K562 (cell line): ENCODE measurements around the gene TMEM107. TPM values are rescaled to one million over a fixed set of nuclear protein-coding genes. Genes with fewer than 3 reads are reported as not detected.

ENCODE experiments used
- CREM ChIP-seq: IDR thresholded peaks from 2 replicates; pipeline ENCODE4 v1.6.1; 2014; ENCODE audit warnings: antibody characterized with exemption, low read depth
- EP300 ChIP-seq: IDR thresholded peaks from 2 replicates; pipeline ENCODE4 v1.6.1; 2012; ENCODE audit warnings: low read length, improper control_type of control experiment
- NFXL1 ChIP-seq: fragments of 450-650 bp; formaldehyde crosslinking; IDR thresholded peaks from 2 replicates; pipeline ENCODE4 v1.4.0; 2021; ENCODE audit warnings: mild to moderate bottlenecking
- NFYB ChIP-seq: IDR thresholded peaks from 2 replicates; pipeline ENCODE4 v1.6.1; 2011; ENCODE audit warnings: mild to moderate bottlenecking, moderate library complexity; ENCODE audit not compliant: insufficient read length; ENCODE audit errors: extremely low read depth
- POLR2G ChIP-seq: fragments of 200-400 bp; formaldehyde crosslinking; IDR thresholded peaks from 2 replicates; pipeline ENCODE4 v1.6.1; 2017; ENCODE audit warnings: low read depth, mild to moderate bottlenecking, antibody characterized with exemption, low read length, moderate library complexity
- ZFPM2 ChIP-seq: fragments of 250-450 bp; sonication (Bioruptor Pico); IDR thresholded peaks from 2 replicates; pipeline ENCODE4 v1.5.1; 2022; ENCODE audit warnings: mild to moderate bottlenecking
- ZNF551 ChIP-seq: fragments of 250-450 bp; sonication (Bioruptor Pico); IDR thresholded peaks from 2 replicates; pipeline ENCODE4 v1.5.0; 2021; ENCODE audit warnings: mild to moderate bottlenecking, moderate library complexity
- polyA plus RNA-seq, 8 experiments: library from polyadenylated mRNA; depleted of rRNA in 4 of 8; stranded (reverse) in 5 of 8; unstranded in 3 of 8; fragments of >200 nt; fragmentation: Nextera tagmentation in 2 of 8; fragmentation: Illumina TruSeq in 1 of 8; extraction: Ambion mirVana in 2 of 8; extraction: Trizol in 1 of 8; gene quantifications; 2 replicates each; pipeline versions ENCODE4 v1.2.1 to v1.2.3, GENCODE V29; 2011 to 2014; ENCODE audit warnings: inconsistent platforms in 1 of 8, missing spikeins in 1 of 8
- total RNA-seq, 7 experiments: library from RNA; depleted of rRNA in 6 of 7; stranded (reverse); fragments of >200 nt in 6 of 7; fragmentation: Illumina TruSeq in 2 of 7; extraction: Trizol in 2 of 7; gene quantifications; 2 replicates each; pipeline versions ENCODE4 v1.2.1 to v1.2.3, GENCODE V29; 2011 to 2021; ENCODE audit warnings: low replicate concordance in 1 of 7
- TF ChIP-seq, protein P1 (sequence below): conservative IDR thresholded peaks from 2 replicates; pipeline ENCODE4 v1.6.1; 2011; ENCODE audit warnings: low read depth, mild to moderate bottlenecking, low read length; ENCODE audit not compliant: control insufficient read depth
- TF ChIP-seq, protein P2 (sequence below): IDR thresholded peaks from 3 replicates; pipeline ENCODE4 v1.6.1; 2011; ENCODE audit warnings: borderline replicate concordance, mild to moderate bottlenecking; ENCODE audit not compliant: insufficient read length, insufficient read depth
- TF ChIP-seq, protein P3 (sequence below): sonication (generic); formaldehyde crosslinking; IDR thresholded peaks from 2 replicates; pipeline ENCODE4 v1.8.0; 2022; ENCODE audit warnings: mild to moderate bottlenecking, missing genetic modification reagents
- TF ChIP-seq, protein P4 (sequence below): fragments of 200-800 bp; sonication (Bioruptor generic); IDR thresholded peaks from 2 replicates; pipeline ENCODE4 v1.6.1; 2017; ENCODE audit warnings: missing genetic modification characterization, missing compliant biosample characterization
- TF ChIP-seq, protein P5 (sequence below), 2 experiments: fragments of 450-650 bp; IDR thresholded peaks; 2 replicates each; pipeline ENCODE4 v1.6.1; 2016; ENCODE audit warnings: mild to moderate bottlenecking in 2 of 2, borderline replicate concordance in 1 of 2, low read depth in 1 of 2, moderate library complexity in 1 of 2

TMEM107 gene
- total and polyA plus RNA-seq, 9 of the 15 experiments (the other 6 are each of a cell fraction or from before 2014, with no cell fraction given) = 7.1 to 26.2 (median 16.9) TPM

DNA sequence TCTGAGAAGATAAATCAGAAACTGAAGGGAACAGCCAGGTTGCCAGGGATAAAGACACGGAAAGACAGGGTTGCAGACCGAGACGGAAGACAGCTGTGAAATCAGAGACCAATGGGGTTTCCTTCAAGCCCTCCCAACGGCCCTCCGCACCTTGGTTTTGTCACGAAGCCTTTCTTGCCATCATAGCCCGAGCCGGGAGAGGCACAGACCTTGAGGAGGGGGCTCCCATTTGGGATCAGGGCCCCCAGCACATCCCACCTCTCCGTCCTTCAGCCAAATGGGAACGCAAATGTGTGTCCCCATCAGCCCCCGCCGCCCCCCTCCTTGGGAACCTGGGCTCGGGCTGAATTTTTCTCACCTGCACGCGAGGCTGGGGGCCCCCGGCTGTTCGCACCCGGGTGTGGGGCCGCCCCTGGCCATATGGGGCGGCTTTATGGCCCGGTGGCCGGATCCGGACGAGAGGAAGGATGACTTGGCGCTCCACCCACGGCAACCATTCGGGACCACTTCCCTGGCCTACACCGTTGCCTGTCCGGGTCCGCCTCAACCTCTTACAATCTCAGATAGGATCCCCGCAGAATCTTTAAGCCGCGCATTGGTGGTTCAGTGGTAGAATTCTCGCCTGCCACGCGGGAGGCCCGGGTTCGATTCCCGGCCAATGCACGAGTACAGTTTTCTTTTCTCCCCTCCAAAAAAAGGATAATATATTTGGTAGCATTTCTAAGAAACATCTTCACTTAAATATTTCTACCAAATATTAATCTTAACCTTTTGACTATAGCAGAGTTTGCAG lies 50.8 kb downstream of the TMEM107 start (continued):
- TF ChIP-seq EP300 = peak; percentile 51
- TF ChIP-seq, protein P1, sequence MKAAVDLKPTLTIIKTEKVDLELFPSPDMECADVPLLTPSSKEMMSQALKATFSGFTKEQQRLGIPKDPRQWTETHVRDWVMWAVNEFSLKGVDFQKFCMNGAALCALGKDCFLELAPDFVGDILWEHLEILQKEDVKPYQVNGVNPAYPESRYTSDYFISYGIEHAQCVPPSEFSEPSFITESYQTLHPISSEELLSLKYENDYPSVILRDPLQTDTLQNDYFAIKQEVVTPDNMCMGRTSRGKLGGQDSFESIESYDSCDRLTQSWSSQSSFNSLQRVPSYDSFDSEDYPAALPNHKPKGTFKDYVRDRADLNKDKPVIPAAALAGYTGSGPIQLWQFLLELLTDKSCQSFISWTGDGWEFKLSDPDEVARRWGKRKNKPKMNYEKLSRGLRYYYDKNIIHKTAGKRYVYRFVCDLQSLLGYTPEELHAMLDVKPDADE = 0 out of 2 replicates have a peak, but pooled peaks have one; percentile 57
- TF ChIP-seq, protein P2, sequence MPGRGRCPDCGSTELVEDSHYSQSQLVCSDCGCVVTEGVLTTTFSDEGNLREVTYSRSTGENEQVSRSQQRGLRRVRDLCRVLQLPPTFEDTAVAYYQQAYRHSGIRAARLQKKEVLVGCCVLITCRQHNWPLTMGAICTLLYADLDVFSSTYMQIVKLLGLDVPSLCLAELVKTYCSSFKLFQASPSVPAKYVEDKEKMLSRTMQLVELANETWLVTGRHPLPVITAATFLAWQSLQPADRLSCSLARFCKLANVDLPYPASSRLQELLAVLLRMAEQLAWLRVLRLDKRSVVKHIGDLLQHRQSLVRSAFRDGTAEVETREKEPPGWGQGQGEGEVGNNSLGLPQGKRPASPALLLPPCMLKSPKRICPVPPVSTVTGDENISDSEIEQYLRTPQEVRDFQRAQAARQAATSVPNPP = no peak
- TF ChIP-seq, protein P3, sequence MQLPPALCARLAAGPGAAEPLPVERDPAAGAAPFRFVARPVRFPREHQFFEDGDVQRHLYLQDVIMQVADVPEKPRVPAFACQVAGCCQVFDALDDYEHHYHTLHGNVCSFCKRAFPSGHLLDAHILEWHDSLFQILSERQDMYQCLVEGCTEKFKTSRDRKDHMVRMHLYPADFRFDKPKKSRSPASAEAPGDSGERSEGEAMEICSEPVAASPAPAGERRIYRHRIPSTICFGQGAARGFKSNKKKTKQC (CRISPR knock-in tag) = no peak
- TF ChIP-seq, protein P4, sequence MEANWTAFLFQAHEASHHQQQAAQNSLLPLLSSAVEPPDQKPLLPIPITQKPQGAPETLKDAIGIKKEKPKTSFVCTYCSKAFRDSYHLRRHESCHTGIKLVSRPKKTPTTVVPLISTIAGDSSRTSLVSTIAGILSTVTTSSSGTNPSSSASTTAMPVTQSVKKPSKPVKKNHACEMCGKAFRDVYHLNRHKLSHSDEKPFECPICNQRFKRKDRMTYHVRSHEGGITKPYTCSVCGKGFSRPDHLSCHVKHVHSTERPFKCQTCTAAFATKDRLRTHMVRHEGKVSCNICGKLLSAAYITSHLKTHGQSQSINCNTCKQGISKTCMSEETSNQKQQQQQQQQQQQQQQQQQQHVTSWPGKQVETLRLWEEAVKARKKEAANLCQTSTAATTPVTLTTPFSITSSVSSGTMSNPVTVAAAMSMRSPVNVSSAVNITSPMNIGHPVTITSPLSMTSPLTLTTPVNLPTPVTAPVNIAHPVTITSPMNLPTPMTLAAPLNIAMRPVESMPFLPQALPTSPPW (CRISPR knock-in tag) = peak; percentile 54
- TF ChIP-seq POLR2G = peak; percentile 72
- TF ChIP-seq, protein P5, sequence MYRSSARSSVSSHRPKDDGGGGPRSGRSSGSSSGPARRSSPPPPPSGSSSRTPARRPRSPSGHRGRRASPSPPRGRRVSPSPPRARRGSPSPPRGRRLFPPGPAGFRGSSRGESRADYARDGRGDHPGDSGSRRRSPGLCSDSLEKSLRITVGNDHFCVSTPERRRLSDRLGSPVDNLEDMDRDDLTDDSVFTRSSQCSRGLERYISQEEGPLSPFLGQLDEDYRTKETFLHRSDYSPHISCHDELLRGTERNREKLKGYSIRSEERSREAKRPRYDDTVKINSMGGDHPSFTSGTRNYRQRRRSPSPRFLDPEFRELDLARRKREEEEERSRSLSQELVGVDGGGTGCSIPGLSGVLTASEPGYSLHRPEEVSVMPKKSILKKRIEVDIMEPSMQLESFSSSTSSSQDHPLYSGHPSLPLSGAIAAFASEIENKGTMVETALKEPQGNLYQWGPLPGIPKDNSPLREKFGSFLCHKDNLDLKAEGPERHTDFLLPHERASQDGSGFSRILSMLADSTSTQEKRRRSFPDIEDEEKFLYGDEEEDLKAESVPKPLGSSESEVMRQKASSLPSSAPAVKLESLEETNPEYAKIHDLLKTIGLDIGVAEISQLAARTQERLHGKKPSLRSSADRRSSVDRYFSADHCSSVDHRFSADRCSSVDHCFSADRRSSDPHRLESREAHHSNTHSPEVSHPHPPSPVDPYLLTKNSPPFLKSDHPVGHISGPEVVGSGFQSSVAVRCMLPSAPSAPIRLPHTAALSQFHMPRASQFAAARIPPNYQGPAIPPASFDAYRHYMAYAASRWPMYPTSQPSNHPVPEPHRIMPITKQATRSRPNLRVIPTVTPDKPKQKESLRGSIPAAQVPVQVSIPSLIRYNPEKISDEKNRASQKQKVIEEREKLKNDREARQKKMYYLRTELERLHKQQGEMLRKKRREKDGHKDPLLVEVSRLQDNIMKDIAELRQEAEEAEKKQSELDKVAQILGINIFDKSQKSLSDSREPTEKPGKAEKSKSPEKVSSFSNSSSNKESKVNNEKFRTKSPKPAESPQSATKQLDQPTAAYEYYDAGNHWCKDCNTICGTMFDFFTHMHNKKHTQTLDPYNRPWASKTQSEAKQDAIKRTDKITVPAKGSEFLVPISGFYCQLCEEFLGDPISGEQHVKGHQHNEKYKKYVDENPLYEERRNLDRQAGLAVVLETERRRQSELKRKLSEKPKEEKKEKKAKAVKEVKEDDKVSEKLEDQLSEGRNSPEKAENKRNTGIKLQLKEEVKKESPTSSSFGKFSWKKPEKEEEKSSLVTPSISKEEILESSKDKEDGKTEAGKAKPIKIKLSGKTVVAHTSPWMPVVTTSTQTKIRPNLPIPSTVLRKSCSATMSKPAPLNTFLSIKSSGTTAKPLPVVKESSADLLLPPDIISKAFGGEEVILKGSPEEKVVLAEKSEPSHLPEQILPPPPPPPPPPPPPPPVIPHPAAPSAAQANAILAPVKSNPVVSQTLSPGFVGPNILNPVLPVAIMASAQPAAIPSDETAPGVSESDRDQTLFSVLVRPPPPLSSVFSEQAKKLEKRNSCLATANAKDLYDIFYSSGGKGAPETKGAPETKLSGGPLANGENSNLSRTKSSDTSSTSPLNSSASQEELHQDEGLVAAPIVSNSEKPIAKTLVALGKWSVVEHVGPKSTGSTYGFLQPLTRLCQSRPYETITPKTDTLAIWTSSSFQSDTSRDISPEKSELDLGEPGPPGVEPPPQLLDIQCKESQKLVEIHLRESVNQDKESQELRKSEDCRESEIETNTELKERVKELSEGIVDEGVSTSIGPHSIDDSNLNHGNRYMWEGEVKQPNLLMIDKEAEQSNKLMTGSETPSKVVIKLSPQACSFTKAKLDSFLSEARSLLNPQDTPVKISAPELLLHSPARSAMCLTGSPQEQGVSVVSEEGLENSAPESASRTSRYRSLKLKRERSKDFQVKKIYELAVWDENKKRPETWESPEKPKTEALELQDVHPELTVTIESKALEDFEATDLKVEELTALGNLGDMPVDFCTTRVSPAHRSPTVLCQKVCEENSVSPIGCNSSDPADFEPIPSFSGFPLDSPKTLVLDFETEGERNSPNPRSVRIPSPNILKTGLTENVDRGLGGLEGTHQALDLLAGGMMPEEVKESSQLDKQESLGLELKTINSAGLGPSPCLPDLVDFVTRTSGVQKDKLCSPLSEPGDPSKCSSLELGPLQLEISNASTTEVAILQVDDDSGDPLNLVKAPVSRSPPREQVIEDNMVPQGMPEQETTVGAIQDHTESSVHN (IDR thresholded peaks at IDR 0.05; ENCODE audit: borderline replicate concordance in 1 of 2, low read depth in 1 of 2) = no peak
- no peak for TF ChIP-seq NFXL1 (CRISPR knock-in tag)
- TF ChIP-seq NFYB = no peak
- no peak for TF ChIP-seq CREM
- TF ChIP-seq ZFPM2 (CRISPR knock-in tag) = no peak
- no peak for TF ChIP-seq ZNF551
